OCI-LY7 (cell line): ENCODE results near the gene AKAP5. TPM values are rescaled to one million over a fixed set of nuclear protein-coding genes. Genes with fewer than 3 reads are reported as not detected.

Experiments used
- BruUV-seq: library from RNA; stranded (reverse); fragments of 400-500 nt; replicated peaks from 2 replicates; lab custom pipeline; 2021; lab: Mats Ljungman, UMichigan
- CTCF ChIA-PET: fragments of 300-600 bp; sonication (Branson Sonifier 250); formaldehyde crosslinking; loops from one replicate; lab custom pipeline; 2022; ENCODE audit warnings: antibody characterized with exemption; ENCODE audit not compliant: unreplicated experiment; lab: Charles Lee
- POLR2A ChIA-PET: fragments of 300-600 bp; sonication (Branson Sonifier 250); formaldehyde crosslinking; loops from one replicate; lab custom pipeline; 2022; ENCODE audit warnings: antibody characterized with exemption; lab: Charles Lee
- DNase-seq: peaks from one replicate; pipeline ENCODE4 v3.0.0-alpha.2; 2015; ENCODE audit warnings: low spot score
- H2AFZ ChIP-seq: fragments of 200-600 bp; sonication (generic), shearing (Covaris generic); 2 replicates; pipeline ENCODE4 v1.6.1; 2014; ENCODE audit warnings: mild to moderate bottlenecking, antibody characterized with exemption, low read length, moderate library complexity
- H3K27ac ChIP-seq: fragments of 200-600 bp; sonication (generic); 2 replicates; pipeline ENCODE4 v1.5.1; 2014; ENCODE audit warnings: mixed run types, low read depth, mild to moderate bottlenecking, moderate library complexity, low read length, inconsistent platforms; ENCODE audit not compliant: poor library complexity, severe bottlenecking
- H3K36me3 ChIP-seq: fragments of 200-600 bp; sonication (generic); 2 replicates; pipeline ENCODE4 v1.6.1; 2014; ENCODE audit warnings: mild to moderate bottlenecking, antibody characterized with exemption, low read length, moderate library complexity, mixed read lengths; ENCODE audit not compliant: insufficient read depth
- H3K4me1 ChIP-seq: fragments of 200-600 bp; sonication (generic); 2 replicates; pipeline ENCODE4 v1.5.1; 2014; ENCODE audit warnings: mild to moderate bottlenecking, low read length; ENCODE audit not compliant: insufficient read depth, poor library complexity, severe bottlenecking
- H3K4me2 ChIP-seq: fragments of 200-600 bp; sonication (generic); 2 replicates; pipeline ENCODE4 v1.6.1; 2014; ENCODE audit warnings: mild to moderate bottlenecking, low read length
- H3K4me3 ChIP-seq: fragments of 200-600 bp; sonication (generic); 2 replicates; pipeline ENCODE4 v1.5.1; 2014; ENCODE audit warnings: mild to moderate bottlenecking, low read depth, low read length; ENCODE audit not compliant: poor library complexity, severe bottlenecking
- H3K79me2 ChIP-seq: fragments of 200-600 bp; sonication (generic); 2 replicates; pipeline ENCODE4 v1.6.1; 2016; ENCODE audit warnings: low read depth, mild to moderate bottlenecking, low read length, moderate library complexity, mixed read lengths; ENCODE audit not compliant: insufficient read depth
- H3K9me2 ChIP-seq: fragments of 200-600 bp; sonication (generic); 2 replicates; pipeline ENCODE4 v1.6.1; 2016; ENCODE audit warnings: mild to moderate bottlenecking, low read length, mixed read lengths; ENCODE audit not compliant: insufficient read depth
- H3K9me3 ChIP-seq: fragments of 200-600 bp; sonication (generic); 2 replicates; pipeline ENCODE4 v1.6.1; 2014; ENCODE audit warnings: mild to moderate bottlenecking, mixed run types, low read length, mixed read lengths
- H4K20me1 ChIP-seq: fragments of 200-600 bp; sonication (generic); 2 replicates; pipeline ENCODE4 v1.6.1; 2014; ENCODE audit warnings: mild to moderate bottlenecking, antibody characterized with exemption, low read length, moderate library complexity, mixed read lengths; ENCODE audit not compliant: insufficient read depth
- EZH2phosphoT487 ChIP-seq: fragments of 200-600 bp; sonication (generic); IDR thresholded peaks from 2 replicates; pipeline ENCODE4 v1.6.1; 2018; ENCODE audit warnings: low read depth, borderline replicate concordance, mild to moderate bottlenecking, mixed run types, antibody characterized with exemption, low read length, moderate library complexity, mixed read lengths
- intact Hi-C: fragments of 100-400 bp; cut with micrococcal nuclease; formaldehyde crosslinking; loops from one replicate; pipeline ENCODE4 v1.10.0; 2022; ENCODE audit not compliant: unreplicated experiment
- total RNA-seq, 2 experiments: library from RNA; depleted of rRNA in 1 of 2; stranded (reverse); fragments of >200 nt in 1 of 2; shearing (Covaris generic) in 1 of 2; gene quantifications; 2 replicates each; pipeline ENCODE4 v1.2.3, GENCODE V29; 2014 to 2022
- TF ChIP-seq, protein P1 (sequence below): fragments of 200-600 bp; sonication (generic); conservative IDR thresholded peaks from 2 replicates; pipeline ENCODE4 v1.5.1; 2014; ENCODE audit warnings: mild to moderate bottlenecking, antibody characterized with exemption, low read length, moderate library complexity, mixed read lengths

The AKAP5 gene
- total RNA-seq, 2 experiments from 2014 or later = 0.57 to 0.92 TPM

DNA sequence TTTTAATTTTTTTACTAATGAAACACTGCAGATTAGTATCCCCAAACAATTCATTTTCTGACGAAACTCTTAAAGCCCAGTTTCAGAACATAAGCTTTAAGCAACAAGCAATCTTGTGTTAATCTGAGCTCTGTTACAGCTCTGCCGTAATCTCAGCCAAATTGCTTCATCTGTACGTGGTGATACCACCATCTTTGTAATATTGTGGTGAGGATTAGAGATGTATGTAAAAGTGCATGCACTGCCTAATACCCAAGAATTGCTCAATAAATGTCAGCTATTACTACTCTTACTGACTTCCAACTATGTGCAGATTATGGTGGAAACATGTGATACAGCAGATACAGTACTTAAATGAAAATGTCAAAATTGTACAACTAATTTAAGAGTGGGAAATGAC lies 1.8 kb downstream of the AKAP5 start:
- peaks cover 14% of the 10 kb centered on the region; the same call in 1 of the 2 replicates for H3K36me3 ChIP-seq
- no peak for DNase-seq
- H3K4me3 ChIP-seq = no peak overlapping the region
- H3K4me1 ChIP-seq = peaks cover 41% of the 10 kb centered on the region
- H3K9me3 ChIP-seq = no peaks in the 10 kb centered on the region
- POLR2A ChIA-PET = interaction anchor here (0.6 to 1.5 kb wide), 5 partner anchors 12 to 79 kb away, joined by 3 to 4 read pairs (median 4); partner anchors contain the start of gene MTHFD1
- BruUV-seq = no TSS peak
- H3K9me2 ChIP-seq = no peaks in the 10 kb centered on the region
- no peak overlapping the region for H2AFZ ChIP-seq
- no peak overlapping the region for H3K4me2 ChIP-seq
- TF ChIP-seq EZH2phosphoT487 = no peak
- TF ChIP-seq, protein P1, sequence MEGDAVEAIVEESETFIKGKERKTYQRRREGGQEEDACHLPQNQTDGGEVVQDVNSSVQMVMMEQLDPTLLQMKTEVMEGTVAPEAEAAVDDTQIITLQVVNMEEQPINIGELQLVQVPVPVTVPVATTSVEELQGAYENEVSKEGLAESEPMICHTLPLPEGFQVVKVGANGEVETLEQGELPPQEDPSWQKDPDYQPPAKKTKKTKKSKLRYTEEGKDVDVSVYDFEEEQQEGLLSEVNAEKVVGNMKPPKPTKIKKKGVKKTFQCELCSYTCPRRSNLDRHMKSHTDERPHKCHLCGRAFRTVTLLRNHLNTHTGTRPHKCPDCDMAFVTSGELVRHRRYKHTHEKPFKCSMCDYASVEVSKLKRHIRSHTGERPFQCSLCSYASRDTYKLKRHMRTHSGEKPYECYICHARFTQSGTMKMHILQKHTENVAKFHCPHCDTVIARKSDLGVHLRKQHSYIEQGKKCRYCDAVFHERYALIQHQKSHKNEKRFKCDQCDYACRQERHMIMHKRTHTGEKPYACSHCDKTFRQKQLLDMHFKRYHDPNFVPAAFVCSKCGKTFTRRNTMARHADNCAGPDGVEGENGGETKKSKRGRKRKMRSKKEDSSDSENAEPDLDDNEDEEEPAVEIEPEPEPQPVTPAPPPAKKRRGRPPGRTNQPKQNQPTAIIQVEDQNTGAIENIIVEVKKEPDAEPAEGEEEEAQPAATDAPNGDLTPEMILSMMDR = no peak
- CTCF ChIA-PET = no interaction called here
- no peaks in the 10 kb centered on the region for H3K79me2 ChIP-seq
- intact Hi-C loops = no loop called here
- no peak overlapping the region for H3K27ac ChIP-seq
- peaks cover 8% of the 10 kb centered on the region; the same call in 1 of the 2 replicates for H4K20me1 ChIP-seq

GRCh38 chr14:64467566-64467965 lies 2.3 kb downstream of the AKAP5 start:
- Histone ChIP-seq H3K9me3 (no peaks in the 10 kb centered on the region), H3K4me1 (peaks cover 36% of the 10 kb centered on the region), H2AFZ (no peak overlapping the region), H3K4me2 (no peak overlapping the region), H3K4me3 (no peak overlapping the region), H4K20me1 (peaks cover 4% of the 10 kb centered on the region; the same call in 1 of the 2 replicates), H3K79me2 (no peaks in the 10 kb centered on the region), H3K9me2 (no peaks in the 10 kb centered on the region), H3K36me3 (peaks cover 9% of the 10 kb centered on the region; the same call in 1 of the 2 replicates), H3K27ac (no peak overlapping the region)
- no peak for TF ChIP-seq EZH2phosphoT487
- TF ChIP-seq, protein P1 = no peak
- POLR2A ChIA-PET = interaction anchor here (0.6 to 1.5 kb wide), 5 partner anchors 11 to 80 kb away, joined by 3 to 4 read pairs (median 4); partner anchors contain the start of gene MTHFD1
- DNase-seq = no peak
- CTCF ChIA-PET = no interaction called here
- intact Hi-C loops = no loop called here
- BruUV-seq = no TSS peak

GRCh38 chr14:64468451-64468850 lies 3.2 kb downstream of the AKAP5 start:
- Histone ChIP-seq H3K79me2 (no peaks in the 10 kb centered on the region), H3K9me2 (no peaks in the 10 kb centered on the region), H2AFZ (no peak overlapping the region), H3K36me3 (peaks cover 4% of the 10 kb centered on the region; the same call in 1 of the 2 replicates), H3K4me1 (peaks cover 27% of the 10 kb centered on the region), H3K27ac (no peak overlapping the region), H4K20me1 (no peaks in the 10 kb centered on the region; the same call in 1 of the 2 replicates), H3K4me3 (no peak overlapping the region), H3K4me2 (no peak overlapping the region), H3K9me3 (no peaks in the 10 kb centered on the region)
- intact Hi-C loops = no loop called here
- POLR2A ChIA-PET = no interaction called here
- BruUV-seq = no TSS peak
- DNase-seq = no peak
- CTCF ChIA-PET = no interaction called here
- TF ChIP-seq EZH2phosphoT487 = no peak
- TF ChIP-seq, protein P1 = no peak
